GM12872 (cell line): ENCODE results near the gene KCNJ14.

Experiments
- CTCF ChIP-seq: IDR thresholded peaks from 3 replicates; pipeline ENCODE4 v1.5.1; 2011; ENCODE audit warnings: low read depth, mild to moderate bottlenecking, low read length, moderate library complexity; ENCODE audit not compliant: insufficient read depth

Gene KCNJ14

GRCh38 chr19:48455908-48456562 is 661 bp downstream of the KCNJ14 start:
- TF ChIP-seq CTCF, result no peak

GRCh38 chr19:48456864-48457263 is 1.5 kb downstream of the KCNJ14 start:
- TF ChIP-seq CTCF, result no peak

- TF ChIP-seq CTCF, result no peak
Measured at GRCh38 chr19:48458016-48458415, 2.6 kb downstream of the KCNJ14 start.

GRCh38 chr19:48461651-48461981 is 6.2 kb downstream of the KCNJ14 start:
- TF ChIP-seq CTCF, result no peak

- no peak for TF ChIP-seq CTCF
Measured at GRCh38 chr19:48461982-48462655, 6.7 kb downstream of the KCNJ14 start.

- no peak for TF ChIP-seq CTCF
Measured at GRCh38 chr19:48465215-48465614, 9.8 kb downstream of the KCNJ14 start.

- TF ChIP-seq CTCF, result no peak
Measured at GRCh38 chr19:48466561-48467325, 11.4 kb downstream of the KCNJ14 start.
